Dermis microvascular lymphatic vessel endothelial cell (primary cell): ENCODE data around the gene SLC5A10. TPM values are rescaled to one million over a fixed set of nuclear protein-coding genes. Genes with fewer than 3 reads are reported as not detected.

ENCODE experiments used
- DNase-seq, 2 donors: peaks; one replicate each; pipeline versions ENCODE4 v3.0.0 to v3.0.0-alpha.2; 2010; ENCODE audit warnings: low read depth in 2 of 2
- total RNA-seq: library from RNA; depleted of rRNA; stranded (reverse); fragments of >200 nt; gene quantifications from 2 replicates; pipeline ENCODE4 v1.2.1, GENCODE V29; 2014

Gene SLC5A10
- total RNA-seq, 1 donor from 2014 or later: not detected

DNA sequence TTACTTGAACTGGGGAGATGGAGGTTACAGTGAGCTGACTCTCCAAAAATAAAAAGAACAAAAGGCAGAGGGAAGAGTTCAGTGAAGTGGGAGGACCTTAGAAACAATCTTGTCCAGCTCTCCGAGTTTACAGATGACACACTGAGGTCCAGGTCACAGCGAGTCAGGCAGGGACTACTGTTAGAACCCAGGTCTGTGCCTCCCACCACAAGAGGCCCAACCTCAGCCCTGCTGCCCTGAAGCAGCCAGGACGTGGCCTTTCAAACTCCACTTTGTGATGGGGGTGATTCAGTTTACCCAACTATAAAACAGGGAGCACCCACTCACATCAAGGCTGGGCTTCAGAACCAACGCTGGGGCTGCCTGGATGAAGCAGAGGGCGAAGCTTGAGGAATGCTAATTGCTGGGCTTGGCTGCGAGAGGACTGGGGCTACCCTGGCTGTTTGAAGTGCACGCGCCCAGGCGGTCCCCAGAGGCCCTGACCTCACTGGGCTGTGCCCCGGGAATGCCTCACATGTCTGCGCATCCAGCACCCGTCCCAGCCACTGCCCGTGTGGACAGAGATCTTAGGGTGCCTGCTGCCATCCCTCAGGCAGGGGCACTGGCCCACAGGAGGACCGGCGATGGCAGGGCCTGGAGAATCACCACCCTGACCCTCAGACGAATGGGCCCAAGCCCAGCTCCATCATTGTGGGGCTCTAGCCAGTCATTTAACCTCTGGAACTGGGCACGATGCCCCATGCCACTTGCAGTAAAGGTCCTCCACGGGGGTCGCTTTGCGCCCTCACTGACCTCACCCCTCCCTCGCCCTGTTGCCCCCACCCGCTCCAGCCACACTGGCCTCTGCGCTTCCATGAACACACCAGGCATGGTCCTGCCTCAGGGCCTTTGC, 11.4 kb downstream of the SLC5A10 start:
- no peak for DNase-seq

DNA sequence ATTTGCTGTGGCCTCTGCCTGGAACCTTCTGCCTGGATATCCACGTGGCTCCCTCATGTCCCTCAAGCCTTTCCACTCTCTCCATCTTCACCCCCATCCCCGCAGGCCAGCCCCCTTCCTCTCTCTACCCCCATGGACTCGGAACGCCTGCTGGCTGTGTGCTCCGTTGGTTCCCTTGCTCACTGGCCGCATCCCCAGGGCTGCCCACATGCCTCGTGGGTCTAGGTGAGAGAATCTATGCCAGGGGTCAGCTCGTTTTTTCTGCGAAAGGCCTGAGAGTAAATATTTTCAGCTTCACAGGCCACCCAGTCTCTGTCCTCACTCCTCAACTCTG, 12.0 kb downstream of the SLC5A10 start:
- DNase-seq: no peak

DNA sequence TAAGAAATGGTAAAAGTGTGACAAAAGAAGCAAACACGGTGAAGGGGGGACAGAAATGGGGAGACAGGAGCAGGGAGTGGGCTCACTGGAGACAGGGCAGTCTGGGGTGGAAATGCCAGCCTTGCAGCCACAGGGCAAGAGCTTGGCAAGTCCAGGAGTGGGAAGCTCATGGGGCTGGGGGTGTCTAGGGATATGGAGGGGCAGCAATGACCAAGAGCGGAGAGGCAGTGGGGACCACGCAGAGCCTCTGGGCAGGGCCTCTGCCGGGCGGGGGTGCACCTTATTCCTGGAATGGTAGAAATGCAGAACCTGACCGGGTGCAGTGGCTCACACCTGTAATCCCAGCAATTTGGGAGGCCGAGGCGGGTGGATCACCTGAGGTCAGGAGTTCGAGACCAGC, 12.6 kb downstream of the SLC5A10 start:
- DNase-seq: no peak

DNA sequence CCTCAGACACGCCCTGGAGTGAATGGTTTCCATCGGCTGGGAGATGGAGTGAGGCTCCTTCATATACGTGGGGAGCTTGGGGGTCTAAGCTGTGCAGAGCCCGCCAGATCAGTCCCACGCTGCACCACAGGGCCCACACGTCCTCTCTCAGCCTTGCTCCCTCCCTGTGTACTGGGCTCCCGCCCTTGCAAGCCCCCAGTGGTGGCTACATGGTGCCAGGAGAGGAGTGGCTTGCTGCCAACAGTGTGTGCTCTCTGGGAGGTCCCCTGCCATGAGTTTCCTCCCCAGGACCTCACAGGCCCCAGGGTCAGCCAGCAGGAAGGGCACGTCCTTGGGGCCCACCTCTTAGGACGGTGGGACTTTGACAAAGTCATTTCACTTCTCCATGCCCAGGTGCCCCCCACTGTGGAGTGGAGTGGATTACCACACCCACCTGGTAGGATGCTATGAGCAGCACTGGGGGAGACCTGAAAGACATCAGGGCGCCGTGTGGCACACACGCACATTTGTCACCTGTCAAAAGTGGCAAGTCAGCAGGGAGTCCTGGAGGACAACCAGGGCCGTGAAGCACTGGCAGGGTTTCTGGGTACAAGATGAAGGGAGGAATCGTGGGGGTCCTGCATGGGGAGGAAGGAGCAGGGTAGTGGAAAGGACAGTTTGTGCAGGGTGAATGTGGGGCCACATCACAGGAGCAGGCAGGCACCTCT, 13.7 kb downstream of the SLC5A10 start:
- no peak for DNase-seq

DNA sequence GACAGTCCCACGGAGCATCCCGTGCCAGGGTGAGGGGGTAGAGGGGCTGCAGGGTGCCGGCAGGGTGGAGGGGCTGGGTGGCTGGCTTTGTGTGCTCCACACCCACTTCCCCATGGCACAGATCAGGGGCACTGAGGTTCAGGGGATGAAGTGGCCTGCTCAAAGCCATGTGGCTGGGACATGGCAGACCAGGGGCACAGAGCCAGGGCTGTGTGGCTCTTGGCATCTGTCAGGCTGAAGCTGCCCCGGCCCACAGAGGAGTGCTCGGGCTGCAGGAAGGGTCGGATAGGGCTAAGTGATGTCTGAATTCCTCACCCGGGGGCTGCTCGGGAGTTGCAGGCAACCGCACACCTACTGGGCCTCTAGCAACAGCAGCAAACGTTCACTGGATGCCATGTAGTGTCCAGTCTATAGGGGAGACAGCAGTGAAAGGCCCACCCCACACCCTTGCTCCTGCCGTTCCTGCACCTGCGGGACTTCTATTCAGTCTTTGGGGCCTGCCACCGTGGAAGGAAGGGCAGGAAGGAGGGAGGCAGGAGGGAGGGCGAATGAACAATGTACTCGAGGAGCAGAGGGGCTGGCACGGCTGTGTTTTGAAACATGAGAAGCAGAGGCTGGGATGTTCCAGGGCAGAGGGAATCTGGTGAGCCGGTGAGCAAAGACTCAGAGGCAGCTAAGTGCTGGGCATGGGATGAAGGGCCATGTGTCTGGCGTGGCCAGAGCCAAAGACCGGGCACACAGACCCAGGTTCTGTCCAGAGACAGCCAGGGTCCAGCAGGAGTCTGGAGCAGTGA, 15.1 kb downstream of the SLC5A10 start:
- DNase-seq: peak in 1 of 2 donors; percentile 45

DNA sequence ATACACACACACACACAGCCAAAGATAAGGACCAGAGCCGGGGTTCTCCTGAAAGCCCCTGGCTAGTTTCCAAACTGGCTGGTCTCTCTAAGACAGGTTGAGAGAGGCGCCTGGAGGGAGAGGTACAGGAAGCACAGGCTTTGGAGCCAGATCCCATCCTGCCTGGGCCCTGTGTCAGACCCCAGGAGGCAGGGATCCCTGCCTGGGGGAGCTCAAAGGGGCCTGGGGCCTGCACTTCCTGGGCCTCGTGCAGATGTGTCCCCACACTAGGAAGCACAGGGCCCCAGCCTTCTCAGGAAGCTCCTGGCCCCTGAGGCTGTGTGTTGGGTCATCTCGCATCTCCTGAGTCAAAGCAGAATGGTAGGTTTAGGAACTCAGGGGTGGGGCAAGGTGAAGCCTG, 16.0 kb downstream of the SLC5A10 start:
- peak in 1 of 2 donors; percentile 23 for DNase-seq

DNA sequence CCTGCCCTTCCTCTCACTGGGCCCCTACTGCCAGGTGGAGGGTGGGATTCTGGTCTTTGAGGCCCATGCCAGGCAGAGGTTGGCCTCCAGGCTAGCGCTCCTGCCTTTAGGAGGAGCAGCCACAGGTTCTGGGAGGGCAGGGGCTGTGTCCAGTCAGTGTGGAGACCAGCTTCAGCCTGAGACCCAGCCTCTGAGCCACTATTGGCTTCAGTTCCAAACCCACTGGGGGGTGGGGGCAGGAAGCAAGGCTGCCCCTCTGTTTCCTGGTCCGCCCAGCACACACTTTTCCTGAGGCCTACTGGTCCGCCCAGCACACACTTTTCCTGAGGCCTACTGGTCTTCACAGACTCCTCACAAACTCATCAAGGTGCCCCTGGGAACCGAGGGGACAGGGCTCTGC, 16.4 kb downstream of the SLC5A10 start:
- peak; percentile 43 to 72 for DNase-seq

DNA sequence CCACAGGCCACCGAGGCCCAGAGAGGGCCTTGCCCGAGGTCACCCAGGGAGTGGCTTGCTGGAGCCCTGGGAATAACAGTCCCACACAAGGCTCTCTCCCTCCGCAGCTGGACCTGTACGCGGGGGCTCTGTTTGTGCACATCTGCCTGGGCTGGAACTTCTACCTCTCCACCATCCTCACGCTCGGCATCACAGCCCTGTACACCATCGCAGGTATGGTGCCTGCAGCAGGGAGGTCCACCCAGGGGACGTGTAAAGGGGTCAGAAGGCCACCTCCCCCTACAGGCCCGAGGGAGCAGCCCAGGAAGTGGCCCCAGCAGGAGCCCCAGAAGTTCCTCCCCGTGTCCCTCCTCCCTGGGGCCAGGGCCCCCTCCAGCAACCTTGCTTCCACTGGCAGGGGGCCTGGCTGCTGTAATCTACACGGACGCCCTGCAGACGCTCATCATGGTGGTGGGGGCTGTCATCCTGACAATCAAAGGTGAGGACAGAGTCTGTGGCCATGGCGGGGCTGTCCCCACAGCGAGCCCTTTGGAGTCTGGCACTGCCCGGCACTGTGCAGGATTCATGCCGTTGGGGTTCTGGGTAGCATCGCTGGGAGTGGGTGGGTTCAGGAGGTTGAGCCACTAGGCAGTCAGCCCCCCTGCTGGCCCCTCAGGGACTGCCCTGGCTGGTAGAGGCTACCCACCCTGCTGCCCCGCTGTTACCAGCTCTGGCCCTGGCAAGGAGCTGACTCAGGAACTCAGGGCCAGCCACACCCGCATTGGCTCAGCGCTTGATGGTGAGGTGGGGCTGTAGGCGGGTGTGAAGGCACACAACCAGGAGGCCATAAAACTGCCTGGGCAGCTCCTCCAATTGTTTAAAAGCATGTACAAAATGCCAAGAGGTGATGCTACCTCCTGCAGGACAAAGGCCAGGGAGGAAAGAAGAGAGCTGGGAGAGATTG, 17.3 kb downstream of the SLC5A10 start:
- DNase-seq: peak in 1 of 2 donors; percentile 39

DNA sequence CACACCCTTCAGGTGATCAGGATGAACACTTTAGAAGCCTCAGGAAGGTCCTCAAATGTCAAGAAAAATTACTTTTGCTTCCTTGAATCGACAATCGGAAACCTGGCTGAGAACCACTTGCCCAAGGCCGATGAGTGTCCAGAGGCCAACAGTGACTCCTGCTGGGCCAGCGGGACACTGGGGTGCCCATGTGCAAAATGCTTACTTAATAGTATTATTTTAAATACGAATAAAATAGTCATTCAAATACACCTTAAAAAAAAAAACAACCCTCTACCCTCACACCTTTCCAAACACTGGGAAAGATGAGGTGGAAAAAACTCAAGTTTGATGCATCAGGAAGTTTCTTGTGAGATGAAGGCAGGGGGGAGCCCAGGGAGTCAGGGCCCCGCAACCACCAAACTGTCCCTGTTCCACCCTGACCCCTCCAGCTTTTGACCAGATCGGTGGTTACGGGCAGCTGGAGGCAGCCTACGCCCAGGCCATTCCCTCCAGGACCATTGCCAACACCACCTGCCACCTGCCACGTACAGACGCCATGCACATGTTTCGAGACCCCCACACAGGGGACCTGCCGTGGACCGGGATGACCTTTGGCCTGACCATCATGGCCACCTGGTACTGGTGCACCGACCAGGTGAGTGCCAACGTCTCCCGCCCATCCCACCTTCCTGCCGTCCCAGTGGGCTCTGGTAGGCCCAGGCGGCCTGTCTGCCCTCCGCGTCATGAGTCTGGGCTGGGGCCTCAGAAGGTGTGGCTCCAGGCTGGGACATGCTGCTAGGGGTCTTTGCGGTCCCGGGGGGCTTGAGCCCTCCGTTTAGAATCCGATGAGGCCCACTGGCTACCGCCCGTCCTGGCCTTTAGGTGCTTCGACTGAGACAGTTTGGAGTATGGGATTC, 18.9 kb downstream of the SLC5A10 start:
- DNase-seq: no peak

DNA sequence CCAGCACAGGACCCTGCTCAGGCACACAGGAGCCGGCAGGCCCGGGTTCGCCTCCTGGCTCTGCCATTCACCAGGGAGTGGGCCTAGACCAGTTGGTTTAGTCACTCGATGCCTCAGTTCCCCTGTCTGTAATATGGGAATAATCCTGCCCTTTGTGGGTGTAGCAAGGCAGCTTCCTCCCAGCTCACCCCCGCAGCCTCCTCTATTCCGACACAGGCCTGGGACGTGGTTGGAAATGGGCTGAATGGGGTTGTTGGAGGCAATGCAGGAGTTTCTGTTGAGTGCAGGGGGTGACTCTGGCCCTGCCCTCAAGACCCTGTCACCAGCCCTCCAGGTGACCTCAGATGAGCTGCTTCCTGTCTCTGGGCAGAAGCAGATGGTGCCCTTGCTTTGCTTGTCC, 19.8 kb downstream of the SLC5A10 start:
- no peak for DNase-seq

DNA sequence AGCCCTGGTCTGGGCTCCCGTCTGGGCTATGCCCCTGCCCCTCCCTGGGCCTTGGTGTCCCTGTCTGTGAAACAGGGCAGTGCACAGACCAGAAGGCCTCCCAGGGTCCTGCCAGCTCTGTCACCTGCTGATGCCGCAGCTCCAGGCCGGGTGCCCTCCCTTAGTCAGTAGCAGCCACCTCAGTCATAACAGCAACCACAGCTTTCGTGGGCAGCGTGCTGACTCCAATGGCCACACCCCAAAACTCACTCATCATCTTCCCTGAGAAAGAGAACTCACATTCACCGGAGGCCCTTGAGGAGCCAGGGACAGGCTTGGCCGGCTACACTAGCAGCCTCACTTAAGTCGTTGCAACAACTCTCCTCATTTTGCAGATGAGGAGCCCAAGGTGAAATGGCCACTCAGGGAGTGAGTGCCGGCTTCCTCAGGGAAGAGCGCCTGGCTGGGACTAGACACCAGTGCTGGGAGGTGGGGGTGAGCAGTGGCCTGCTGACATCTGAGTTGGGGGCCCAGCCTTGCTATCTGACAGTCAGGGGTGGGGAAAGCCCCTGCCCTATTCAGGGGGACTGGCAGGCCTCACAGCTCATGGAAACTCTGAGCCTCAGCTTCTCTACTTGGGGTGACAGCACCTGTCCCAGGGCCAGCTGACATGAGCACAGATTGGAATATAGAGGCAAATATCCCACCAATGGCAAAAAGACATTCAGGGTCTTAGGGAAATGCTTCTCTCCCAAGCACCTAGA, 22.6 kb downstream of the SLC5A10 start:
- no peak for DNase-seq

DNA sequence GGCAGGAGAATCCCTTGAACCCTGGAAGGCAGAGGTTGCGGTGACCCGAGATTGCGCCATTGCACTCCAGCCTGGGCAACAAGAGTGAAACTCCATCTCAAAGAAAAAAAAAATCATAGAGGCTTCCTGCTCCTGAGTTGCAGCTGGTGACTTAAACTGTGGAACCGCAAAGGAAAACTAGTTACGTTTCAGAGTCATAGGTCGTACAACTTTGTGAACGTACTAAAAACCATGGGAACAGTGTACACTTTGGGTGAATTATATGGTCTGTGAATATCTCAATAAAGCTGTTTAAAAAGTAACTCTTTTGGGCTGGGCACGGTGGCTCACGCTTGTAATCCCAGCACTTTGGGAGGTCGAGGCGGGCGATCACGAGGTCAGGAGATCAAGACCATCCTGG, 23.6 kb downstream of the SLC5A10 start:
- DNase-seq: no peak

DNA sequence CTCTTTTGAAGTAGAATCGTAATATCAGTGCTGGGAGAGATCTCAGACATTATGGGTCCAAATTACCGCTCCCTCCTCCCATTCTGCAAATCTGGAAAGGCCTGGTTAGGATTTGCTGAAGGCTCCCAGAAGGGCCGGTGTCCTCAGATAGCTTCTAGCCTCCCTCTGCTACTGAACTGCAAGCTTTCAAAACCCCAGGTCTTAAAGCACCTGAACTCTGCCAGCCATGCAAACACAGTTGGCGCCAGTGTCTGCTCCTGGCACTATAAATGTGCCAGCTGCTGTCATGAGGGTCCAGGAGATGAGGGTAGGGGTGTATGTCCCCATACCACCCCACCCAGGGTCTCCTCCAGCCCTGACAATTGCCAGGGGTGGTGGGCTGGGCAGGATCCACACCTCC, 24.2 kb downstream of the SLC5A10 start:
- DNase-seq: no peak

DNA sequence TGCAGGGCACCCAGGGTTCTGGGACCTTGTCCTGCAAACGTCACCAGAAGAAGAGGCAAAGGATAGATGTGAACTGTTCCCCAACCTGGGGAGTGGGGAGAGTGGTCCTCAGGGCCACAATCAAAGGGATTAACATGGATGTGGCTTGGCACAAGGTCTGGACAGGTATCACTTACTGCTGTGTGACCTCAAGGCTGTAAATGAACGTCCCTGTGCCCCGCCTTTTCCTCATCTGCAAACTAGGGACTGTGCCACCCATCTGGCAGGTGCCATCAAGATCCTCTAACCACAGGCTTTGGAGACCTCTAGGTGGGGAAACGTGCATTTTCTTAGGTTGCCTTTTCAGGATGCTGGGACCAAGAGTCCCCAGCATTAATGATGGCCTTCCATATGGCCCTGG, 25.1 kb downstream of the SLC5A10 start:
- DNase-seq: no peak

DNA sequence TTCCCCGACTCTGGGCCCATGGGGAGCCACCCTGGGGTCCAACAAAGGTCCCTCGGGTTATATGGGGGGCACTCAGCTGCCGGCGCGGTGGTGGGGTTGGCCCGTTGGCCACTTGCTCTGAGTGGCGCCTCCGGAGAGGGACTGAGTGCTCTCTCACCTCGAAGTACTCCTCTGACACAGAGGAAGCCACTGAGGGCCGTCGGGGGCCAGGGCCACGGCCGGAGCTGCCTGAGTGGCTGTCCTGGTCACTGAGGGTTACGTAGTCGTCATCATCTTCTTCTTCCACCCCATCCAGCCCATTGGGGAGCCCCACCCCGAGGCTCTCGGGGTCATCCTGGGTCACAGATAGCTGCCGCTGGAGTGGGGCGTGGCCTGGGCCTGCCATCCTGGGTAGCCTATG, 25.7 kb downstream of the SLC5A10 start:
- no peak for DNase-seq

DNA sequence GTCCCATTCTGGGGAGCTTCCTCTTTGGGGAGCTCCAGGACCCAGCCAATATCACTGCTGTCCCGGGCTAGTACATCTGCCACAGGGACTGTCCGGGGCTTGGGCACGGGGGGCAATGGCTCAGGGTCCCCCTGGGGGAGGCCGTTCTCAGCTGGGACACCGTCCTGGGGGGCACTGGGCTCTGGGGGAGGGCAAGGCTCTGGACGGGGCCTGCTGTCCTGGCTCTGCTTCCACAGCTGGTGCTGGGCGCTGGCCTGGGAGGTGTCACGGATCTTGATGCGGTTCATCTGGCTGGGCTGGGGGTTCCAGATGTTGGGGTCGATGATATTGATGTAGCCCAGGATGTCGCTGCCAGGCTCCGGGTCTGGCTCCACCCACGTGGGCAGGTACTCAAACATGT, 26.1 kb downstream of the SLC5A10 start:
- DNase-seq: no peak

DNA sequence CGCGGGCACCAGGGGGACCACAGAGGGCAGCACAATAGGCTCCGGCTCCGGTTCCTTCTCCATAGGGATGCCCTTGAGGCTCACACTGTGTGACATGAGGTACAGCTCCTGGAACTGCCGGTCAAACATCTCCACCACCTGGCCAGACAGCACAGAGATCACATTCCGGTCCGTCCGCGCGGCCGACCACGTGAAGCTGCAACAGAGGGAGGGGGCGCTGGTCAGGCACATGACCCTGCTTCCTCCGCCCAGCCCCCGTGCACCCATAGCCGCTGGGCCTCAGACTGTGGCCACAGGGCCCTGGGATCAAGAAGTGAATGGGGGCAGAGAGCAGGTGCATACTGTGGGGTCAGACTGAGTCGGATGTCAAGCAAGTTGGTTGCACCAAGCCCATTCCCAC, 26.7 kb downstream of the SLC5A10 start:
- no peak for DNase-seq

DNA sequence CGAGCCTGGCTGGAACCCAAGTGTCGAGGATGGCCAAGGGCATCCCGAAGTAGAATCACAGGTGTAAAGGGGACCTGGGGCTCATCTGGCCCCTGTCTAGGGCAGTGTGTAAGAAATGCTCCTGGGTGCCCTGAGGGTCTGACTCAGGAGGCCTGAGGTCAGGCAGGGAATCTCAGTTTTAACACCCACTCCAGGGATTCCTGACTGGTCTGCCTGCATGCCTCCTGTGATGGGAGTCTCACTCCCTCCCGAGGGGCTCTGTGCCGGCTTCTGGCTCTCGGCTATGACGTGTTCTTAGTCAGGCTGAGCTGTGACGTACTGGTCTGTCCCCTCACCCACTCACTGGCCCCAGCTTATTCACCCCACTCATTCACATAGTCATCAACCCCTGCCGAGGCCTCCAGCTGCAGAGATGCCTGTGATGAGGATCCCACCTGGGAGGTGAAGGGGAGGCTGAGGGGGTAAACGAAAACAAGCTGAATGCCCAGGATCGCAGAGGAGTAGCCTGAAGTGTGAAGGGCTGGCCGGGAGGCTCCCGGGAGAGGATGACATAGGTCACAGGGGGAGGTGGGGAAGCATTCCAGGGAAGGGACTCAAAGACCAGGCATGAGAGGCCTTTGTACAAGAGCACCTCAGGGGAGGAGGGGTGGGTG, 28.8 kb downstream of the SLC5A10 start:
- DNase-seq: no peak

DNA sequence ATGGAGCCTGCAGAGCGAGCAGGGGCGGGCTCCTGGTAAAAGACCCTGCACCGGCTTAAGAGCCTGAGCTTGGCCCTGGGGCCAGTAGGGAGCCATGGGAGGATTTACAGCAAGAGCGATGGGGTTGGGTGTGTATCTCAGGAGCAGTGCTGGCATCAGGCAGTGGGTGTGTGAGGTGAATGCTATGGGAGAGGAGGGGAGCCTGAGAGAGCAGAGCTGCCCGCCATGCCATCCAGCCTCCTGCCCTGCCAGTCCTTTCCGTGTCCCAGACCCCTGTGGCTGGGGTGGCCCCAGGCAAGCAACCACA, 29.3 kb downstream of the SLC5A10 start:
- DNase-seq: no peak
